HEK293 (cell line): Measurements from ENCODE around the gene NFATC1.

ENCODE experiments used
- ZBTB1 ChIP-seq: fragments of 450-650 bp; formaldehyde crosslinking; IDR thresholded peaks from 2 replicates; pipeline ENCODE4 v1.5.1; 2016; ENCODE audit warnings: missing biosample characterization, missing genetic modification characterization
- ZBTB7A ChIP-seq: fragments of 450-650 bp; formaldehyde crosslinking; IDR thresholded peaks from 2 replicates; pipeline ENCODE4 v1.5.1; 2016; ENCODE audit warnings: low read depth, missing biosample characterization, missing genetic modification characterization
- ZNF274 ChIP-seq, 2 experiments: fragments of 200-500 bp in 1 of 2; fragments of 450-650 bp in 1 of 2; sonication (Bioruptor generic) in 1 of 2; formaldehyde crosslinking in 1 of 2; IDR thresholded peaks; 2 replicates each; pipeline versions ENCODE4 v1.5.1 to v1.6.1; 2014 to 2016; ENCODE audit warnings: borderline replicate concordance in 1 of 2, inconsistent platforms in 1 of 2, low read length in 1 of 2, missing biosample characterization in 1 of 2, missing genetic modification characterization in 1 of 2
- TF ChIP-seq, protein P1 (sequence below): fragments of 450-650 bp; formaldehyde crosslinking; IDR thresholded peaks from 2 replicates; pipeline ENCODE4 v1.5.1; 2016; ENCODE audit warnings: missing biosample characterization, missing genetic modification characterization
- TF ChIP-seq, protein P2 (sequence below): fragments of 450-650 bp; formaldehyde crosslinking; IDR thresholded peaks from 2 replicates; pipeline ENCODE4 v1.5.1; 2016; ENCODE audit warnings: missing biosample characterization, missing genetic modification characterization

DNA sequence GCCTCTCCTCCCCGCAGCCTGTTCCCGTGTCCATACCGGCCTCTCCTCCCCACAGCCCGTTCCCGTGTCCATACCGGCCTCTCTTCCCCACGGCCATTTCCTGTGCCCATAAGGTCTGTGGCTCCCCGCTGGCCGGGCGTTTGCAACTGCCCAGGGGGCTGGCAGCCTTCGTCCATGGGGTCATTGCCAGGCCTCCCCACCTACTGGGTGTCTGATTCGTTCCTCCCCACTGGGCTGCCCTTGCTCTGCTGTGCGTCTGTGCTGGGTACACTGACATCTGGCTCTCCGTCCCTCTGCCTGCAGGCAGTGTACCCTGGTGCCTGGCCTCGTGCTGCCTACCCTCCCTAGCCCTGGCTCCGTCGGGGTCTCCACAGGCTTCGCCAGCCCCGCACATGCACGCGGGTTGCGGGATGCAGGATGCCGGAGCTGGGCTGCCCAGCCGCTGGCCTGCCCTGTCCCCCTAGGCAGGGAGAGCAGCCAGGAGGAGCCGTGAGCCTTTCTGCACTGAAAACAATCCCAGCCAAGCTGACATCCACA is 67.8 kb downstream of the NFATC1 start:
- no peak for TF ChIP-seq ZNF274 (IDR thresholded peaks at IDR 0.05; ENCODE audit: low read length)
- TF ChIP-seq ZNF274 (tag by site-specific recombination; IDR thresholded peaks at IDR 0.05; ENCODE audit: borderline replicate concordance) = no peak
- TF ChIP-seq, protein P1, sequence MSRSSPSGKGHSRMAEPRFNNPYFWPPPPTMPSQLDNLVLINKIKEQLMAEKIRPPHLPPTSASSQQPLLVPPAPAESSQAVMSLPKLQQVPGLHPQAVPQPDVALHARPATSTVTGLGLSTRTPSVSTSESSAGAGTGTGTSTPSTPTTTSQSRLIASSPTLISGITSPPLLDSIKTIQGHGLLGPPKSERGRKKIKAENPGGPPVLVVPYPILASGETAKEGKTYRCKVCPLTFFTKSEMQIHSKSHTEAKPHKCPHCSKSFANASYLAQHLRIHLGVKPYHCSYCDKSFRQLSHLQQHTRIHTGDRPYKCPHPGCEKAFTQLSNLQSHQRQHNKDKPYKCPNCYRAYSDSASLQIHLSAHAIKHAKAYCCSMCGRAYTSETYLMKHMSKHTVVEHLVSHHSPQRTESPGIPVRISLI = no peak
- no peak for TF ChIP-seq ZBTB7A (tag by site-specific recombination)
- TF ChIP-seq, protein P2, sequence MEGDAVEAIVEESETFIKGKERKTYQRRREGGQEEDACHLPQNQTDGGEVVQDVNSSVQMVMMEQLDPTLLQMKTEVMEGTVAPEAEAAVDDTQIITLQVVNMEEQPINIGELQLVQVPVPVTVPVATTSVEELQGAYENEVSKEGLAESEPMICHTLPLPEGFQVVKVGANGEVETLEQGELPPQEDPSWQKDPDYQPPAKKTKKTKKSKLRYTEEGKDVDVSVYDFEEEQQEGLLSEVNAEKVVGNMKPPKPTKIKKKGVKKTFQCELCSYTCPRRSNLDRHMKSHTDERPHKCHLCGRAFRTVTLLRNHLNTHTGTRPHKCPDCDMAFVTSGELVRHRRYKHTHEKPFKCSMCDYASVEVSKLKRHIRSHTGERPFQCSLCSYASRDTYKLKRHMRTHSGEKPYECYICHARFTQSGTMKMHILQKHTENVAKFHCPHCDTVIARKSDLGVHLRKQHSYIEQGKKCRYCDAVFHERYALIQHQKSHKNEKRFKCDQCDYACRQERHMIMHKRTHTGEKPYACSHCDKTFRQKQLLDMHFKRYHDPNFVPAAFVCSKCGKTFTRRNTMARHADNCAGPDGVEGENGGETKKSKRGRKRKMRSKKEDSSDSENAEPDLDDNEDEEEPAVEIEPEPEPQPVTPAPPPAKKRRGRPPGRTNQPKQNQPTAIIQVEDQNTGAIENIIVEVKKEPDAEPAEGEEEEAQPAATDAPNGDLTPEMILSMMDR = no peak
- TF ChIP-seq ZBTB1 (tag by site-specific recombination) = no peak
